Right atrium auricular region (tissue), 2 donors: Measurements from ENCODE around the gene CACNA2D1. TPM values are rescaled to one million over a fixed set of nuclear protein-coding genes. Genes with fewer than 3 reads are reported as not detected.

Experiments
- DNase-seq: peaks from one replicate; pipeline ENCODE4 v3.0.0-alpha.2; 2019; ENCODE audit warnings: low spot score
- H3K27ac ChIP-seq, 2 donors: fragments of 200-600 bp; sonication (generic); 1 replicate in 1 of 2; 2 replicates in 1 of 2; pipeline ENCODE4 v1.5.1; 2016 to 2019
- H3K27me3 ChIP-seq, 2 donors: fragments of 200-600 bp; sonication (generic); one replicate each; pipeline versions ENCODE4 v1.5.1 to v1.6.0; 2017 to 2019
- H3K36me3 ChIP-seq: fragments of 200-600 bp; sonication (generic); one replicate; pipeline ENCODE4 v1.5.1; 2016
- H3K4me1 ChIP-seq, 2 donors: fragments of 200-600 bp; sonication (generic); one replicate each; pipeline versions ENCODE4 v1.5.1 to v1.6.0; 2017 to 2019
- H3K4me3 ChIP-seq, 2 donors: fragments of 200-600 bp; sonication (generic); 1 replicate in 1 of 2; 2 replicates in 1 of 2; pipeline ENCODE4 v1.5.1; 2017 to 2019; ENCODE audit warnings: mild to moderate bottlenecking in 1 of 2, moderate library complexity in 1 of 2
- H3K9me3 ChIP-seq, 2 donors: fragments of 200-600 bp; sonication (generic); one replicate each; pipeline ENCODE4 v1.5.1; 2019
- total RNA-seq, 2 donors: library from RNA; depleted of rRNA; stranded (reverse); fragments of >200 nt; gene quantifications; one replicate each; pipeline ENCODE4 v1.1.0, GENCODE V29; 2016
- TF ChIP-seq, protein P1 (sequence below), 2 donors: fragments of 200-600 bp; sonication (generic); IDR thresholded peaks; one replicate each; pipeline ENCODE4 v1.5.1; 2019; ENCODE audit warnings: antibody characterized with exemption in 2 of 2

The CACNA2D1 gene
- total RNA-seq, 2 donors from 2014 or later: 31.5 to 54.5 TPM

DNA sequence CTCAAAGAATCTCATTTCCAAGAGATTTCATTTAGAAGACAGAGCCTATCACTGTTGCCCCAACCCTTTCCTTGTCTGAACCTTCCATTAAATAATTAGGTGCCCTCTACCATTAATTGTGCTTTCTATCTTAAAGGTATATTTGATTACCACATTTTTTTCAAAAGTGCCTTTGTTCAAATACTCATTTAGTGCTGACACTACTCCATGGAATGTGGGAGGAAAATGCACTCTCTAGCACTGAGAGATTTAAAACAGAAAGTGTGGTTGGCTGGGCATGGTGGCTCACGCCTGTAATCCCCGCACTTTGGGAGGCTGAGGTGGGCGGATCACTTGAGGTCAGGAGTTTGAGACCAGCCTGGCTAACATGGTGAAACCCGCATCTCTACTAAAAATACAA lies 119.8 kb downstream of the CACNA2D1 start:
- no peak overlapping the region for H3K27ac ChIP-seq
- peaks cover 0 to 12% of the 10 kb centered on the region in 2 donors for H3K4me1 ChIP-seq
- no peaks in the 10 kb centered on the region for H3K36me3 ChIP-seq
- H3K27me3 ChIP-seq: no peaks in the 10 kb centered on the region
- TF ChIP-seq, protein P1, sequence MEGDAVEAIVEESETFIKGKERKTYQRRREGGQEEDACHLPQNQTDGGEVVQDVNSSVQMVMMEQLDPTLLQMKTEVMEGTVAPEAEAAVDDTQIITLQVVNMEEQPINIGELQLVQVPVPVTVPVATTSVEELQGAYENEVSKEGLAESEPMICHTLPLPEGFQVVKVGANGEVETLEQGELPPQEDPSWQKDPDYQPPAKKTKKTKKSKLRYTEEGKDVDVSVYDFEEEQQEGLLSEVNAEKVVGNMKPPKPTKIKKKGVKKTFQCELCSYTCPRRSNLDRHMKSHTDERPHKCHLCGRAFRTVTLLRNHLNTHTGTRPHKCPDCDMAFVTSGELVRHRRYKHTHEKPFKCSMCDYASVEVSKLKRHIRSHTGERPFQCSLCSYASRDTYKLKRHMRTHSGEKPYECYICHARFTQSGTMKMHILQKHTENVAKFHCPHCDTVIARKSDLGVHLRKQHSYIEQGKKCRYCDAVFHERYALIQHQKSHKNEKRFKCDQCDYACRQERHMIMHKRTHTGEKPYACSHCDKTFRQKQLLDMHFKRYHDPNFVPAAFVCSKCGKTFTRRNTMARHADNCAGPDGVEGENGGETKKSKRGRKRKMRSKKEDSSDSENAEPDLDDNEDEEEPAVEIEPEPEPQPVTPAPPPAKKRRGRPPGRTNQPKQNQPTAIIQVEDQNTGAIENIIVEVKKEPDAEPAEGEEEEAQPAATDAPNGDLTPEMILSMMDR (IDR thresholded peaks at IDR 0.05): no peak
- no peak overlapping the region for H3K4me3 ChIP-seq
- no peaks in the 10 kb centered on the region for H3K9me3 ChIP-seq
- no peak for DNase-seq

DNA sequence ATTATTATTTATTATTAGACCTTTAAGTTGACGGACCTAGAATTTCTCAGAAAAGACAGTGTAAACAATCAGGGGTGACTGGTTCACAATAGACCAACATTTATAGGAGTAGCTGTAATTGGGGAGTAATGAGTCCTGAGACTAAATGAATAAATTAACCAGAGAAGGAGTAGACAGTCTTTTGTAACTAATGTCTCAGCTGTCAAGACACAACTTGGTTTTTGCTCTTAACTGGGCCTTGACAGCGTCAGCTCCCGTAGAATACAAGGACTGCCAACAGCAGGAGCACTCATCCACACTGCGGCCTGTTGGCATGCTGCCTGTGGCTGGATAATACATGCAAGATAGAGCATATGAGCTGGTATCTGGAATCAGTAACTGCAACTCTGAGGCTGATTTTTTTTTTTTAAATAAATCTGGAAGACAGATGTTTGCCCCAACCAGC lies 123.9 kb downstream of the CACNA2D1 start:
- Histone ChIP-seq H3K4me3 (no peak overlapping the region), H3K27ac (peak overlapping the region; percentile 56 to 78)
- TF ChIP-seq, protein P1 (IDR thresholded peaks at IDR 0.05): no peak

DNA sequence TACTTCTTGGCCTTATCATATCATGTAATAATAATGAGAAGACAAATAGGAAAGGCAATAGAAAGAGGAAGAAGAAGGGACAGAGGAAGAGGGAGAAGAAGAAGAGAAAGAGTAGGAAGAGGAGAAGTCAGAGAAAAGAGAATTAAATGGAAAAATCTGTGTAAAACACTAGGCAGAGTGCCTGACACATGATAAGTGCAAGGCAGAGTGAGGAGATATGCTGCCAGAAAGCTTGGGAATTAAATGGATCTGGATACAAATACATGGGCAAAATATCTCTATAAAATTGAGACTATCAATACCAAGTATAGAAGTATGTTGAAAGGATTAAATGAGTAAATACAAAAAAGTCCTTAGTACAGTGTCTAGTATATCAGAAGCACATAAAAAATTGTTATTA lies 124.8 kb downstream of the CACNA2D1 start:
- Histone ChIP-seq H3K36me3 (no peaks in the 10 kb centered on the region), H3K27ac (peak overlapping the region in 1 of 2 donors; percentile 78), H3K9me3 (no peaks in the 10 kb centered on the region), H3K4me3 (no peak overlapping the region), H3K27me3 (no peaks in the 10 kb centered on the region), H3K4me1 (peaks cover 0 to 35% of the 10 kb centered on the region in 2 donors)
- no peak for DNase-seq
- TF ChIP-seq, protein P1 (IDR thresholded peaks at IDR 0.05): no peak

More for the DNA sequence above, 123.9 kb downstream of the CACNA2D1 start:
- H3K27me3 ChIP-seq: no peaks in the 10 kb centered on the region
- DNase-seq: peak; percentile 93
- H3K9me3 ChIP-seq: no peaks in the 10 kb centered on the region
- no peaks in the 10 kb centered on the region for H3K36me3 ChIP-seq
- H3K4me1 ChIP-seq: peaks cover 0 to 32% of the 10 kb centered on the region in 2 donors

DNA sequence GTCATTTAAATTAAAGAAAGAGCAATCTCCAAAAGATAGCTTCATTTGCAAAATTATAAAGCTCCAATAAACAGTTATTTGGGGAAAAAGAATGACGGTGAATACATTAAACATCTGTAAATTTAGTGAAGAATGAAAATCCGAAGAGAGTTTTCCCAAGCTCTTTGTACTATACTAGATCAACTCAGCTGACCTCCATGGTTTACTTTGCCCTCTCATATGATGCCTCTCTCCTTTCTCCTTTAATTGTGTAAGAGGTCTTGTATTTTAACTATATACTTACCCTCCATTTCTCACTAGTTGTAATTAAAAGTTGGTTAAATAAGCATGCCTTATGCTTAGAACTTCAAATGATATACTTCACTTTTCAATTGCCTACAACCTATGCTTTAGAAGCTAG lies 125.8 kb downstream of the CACNA2D1 start:
- H3K4me1 ChIP-seq: peaks cover 0 to 35% of the 10 kb centered on the region in 2 donors
- H3K27me3 ChIP-seq: no peaks in the 10 kb centered on the region
- no peaks in the 10 kb centered on the region for H3K9me3 ChIP-seq
- no peak overlapping the region for H3K4me3 ChIP-seq
- H3K36me3 ChIP-seq: no peaks in the 10 kb centered on the region
- H3K27ac ChIP-seq: peak overlapping the region in 1 of 2 donors; percentile 78
- TF ChIP-seq, protein P1 (IDR thresholded peaks at IDR 0.05): no peak
- DNase-seq: no peak

DNA sequence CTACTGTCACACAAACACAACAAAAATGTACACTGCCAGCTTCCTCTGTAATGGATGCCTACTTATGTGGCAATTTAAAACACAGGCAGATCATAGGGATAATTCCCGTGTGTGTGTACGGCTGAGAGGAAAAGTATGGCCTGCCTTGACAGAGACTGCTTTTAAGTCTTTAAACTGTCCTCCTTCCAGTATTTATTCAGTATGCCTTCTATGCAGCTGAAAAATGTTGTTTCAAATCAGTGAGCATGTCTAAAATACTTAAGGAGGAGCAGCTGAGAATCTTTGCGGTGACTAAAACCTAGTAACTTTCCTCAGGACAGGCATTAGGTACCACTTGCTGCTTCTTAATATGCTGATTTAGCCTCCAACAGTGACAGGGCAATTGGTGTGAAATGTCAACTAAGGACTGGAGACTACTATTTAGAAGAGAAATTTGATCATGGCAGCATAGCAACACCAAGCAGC lies 126.3 kb downstream of the CACNA2D1 start:
- no peak for DNase-seq
- TF ChIP-seq, protein P1 (IDR thresholded peaks at IDR 0.05): no peak
- Histone ChIP-seq H3K27ac (peak overlapping the region; percentile 17 to 78), H3K36me3 (no peaks in the 10 kb centered on the region), H3K27me3 (no peaks in the 10 kb centered on the region), H3K4me1 (peaks cover 0 to 35% of the 10 kb centered on the region in 2 donors), H3K4me3 (no peak overlapping the region), H3K9me3 (no peaks in the 10 kb centered on the region)

DNA sequence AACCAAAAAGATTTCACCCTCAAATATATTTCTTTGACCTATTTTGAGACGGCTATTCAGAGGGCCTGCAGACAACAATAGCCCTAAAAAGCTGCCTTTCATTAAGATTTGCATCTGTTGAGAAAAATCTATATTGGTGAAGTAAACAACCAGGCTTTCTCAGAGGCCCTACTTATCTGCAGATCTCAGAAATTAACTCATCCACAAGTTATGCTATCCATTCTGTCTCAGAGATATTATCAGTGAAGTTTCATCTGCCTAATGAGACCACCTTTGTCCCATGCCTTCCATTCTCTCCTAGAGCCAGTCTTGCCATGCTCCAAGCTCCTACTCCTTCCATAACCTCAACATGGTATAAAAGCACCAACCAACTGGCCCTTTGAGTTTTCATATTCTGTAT lies 130.3 kb downstream of the CACNA2D1 start:
- DNase-seq: no peak
- H3K4me3 ChIP-seq: no peak overlapping the region
- H3K27ac ChIP-seq: no peak overlapping the region
- no peaks in the 10 kb centered on the region for H3K36me3 ChIP-seq
- H3K4me1 ChIP-seq: peaks cover 0 to 18% of the 10 kb centered on the region in 2 donors
- H3K9me3 ChIP-seq: peaks cover 0 to 13% of the 10 kb centered on the region in 2 donors
- H3K27me3 ChIP-seq: no peaks in the 10 kb centered on the region
- TF ChIP-seq, protein P1 (IDR thresholded peaks at IDR 0.05): no peak
